ENCODE data around the gene MYH10. TPM values are rescaled to one million over a fixed set of nuclear protein-coding genes. Genes with fewer than 3 reads are reported as not detected.
A peak's percentile ranks its signal among the peaks of the same experiment; 100 is the strongest.

The MYH10 gene
- total RNA-seq, 1 experiment from 2014 or later, result 251 TPM

- no peak overlapping the region for H2BK20ac ChIP-seq (ENCODE audit: low read depth, low read length, poor library complexity, severe bottlenecking)
- H3K23me2 ChIP-seq (ENCODE audit: insufficient read length, low read depth, low read length, poor library complexity, severe bottlenecking), result no peaks in the 10 kb centered on the region
- no peak overlapping the region for H2AK5ac ChIP-seq (ENCODE audit: insufficient read length, low read length)
- no peaks in the 10 kb centered on the region for H3K79me1 ChIP-seq (ENCODE audit: insufficient read depth, low read depth, low read length, poor library complexity, severe bottlenecking)
- no peak overlapping the region for H4K91ac ChIP-seq (ENCODE audit: insufficient read length, low read depth, low read length)
- Mint-ChIP-seq H3K27ac (peak overlapping the region in 1 of 3 experiments; percentile 76; a peak in 1 of 7 replicates), H3K36me3 (ENCODE audit: insufficient read depth in 1 of 3, low read depth in 3 of 3) (peaks cover 16 to 63% (median 52%) of the 10 kb centered on the region in 3 experiments), H3K9me3 (no peaks in the 10 kb centered on the region), H3K27me3 (ENCODE audit: low read depth) (no peaks in the 10 kb centered on the region), H3K4me3 (no peak overlapping the region), H3K4me1 (no peaks in the 10 kb centered on the region)
- no peak overlapping the region for H3K18ac ChIP-seq (ENCODE audit: insufficient read length, low read depth, low read length)
- H2AFZ ChIP-seq (ENCODE audit: low read length), result no peak overlapping the region
- H3K27ac ChIP-seq (ENCODE audit: insufficient read length, low read depth, low read length), result no peak overlapping the region
- H3K4me2 ChIP-seq (ENCODE audit: insufficient read depth, insufficient read length, low read length), result no peak overlapping the region
- H4K8ac ChIP-seq (replicated peaks; ENCODE audit: insufficient read length, low read depth, low read length), result no peak overlapping the region
- no peaks in the 10 kb centered on the region for H3K4me1 ChIP-seq (ENCODE audit: insufficient read depth, low read length)
- no peak overlapping the region for H3K14ac ChIP-seq (ENCODE audit: insufficient read depth, low read length)
- H3K27me3 ChIP-seq (ENCODE audit: insufficient read depth, low read length), result no peaks in the 10 kb centered on the region
- no peak overlapping the region for H2BK5ac ChIP-seq (ENCODE audit: insufficient read length, low read length)
- no peak overlapping the region for H3K56ac ChIP-seq (ENCODE audit: insufficient read length, low read depth, low read length)
- no peak overlapping the region for H3T11ph ChIP-seq (ENCODE audit: low read length)
- H3K9me3 ChIP-seq (ENCODE audit: control insufficient read depth, low read depth, low read length), result no peaks in the 10 kb centered on the region
- no peak for DNase-seq
- no peak overlapping the region for H2BK12ac ChIP-seq (ENCODE audit: insufficient read length, low read depth, low read length)
- no peaks in the 10 kb centered on the region for H4K20me1 ChIP-seq (ENCODE audit: control insufficient read depth, insufficient read depth, insufficient read length)
- no CpG with 5 or more reads among the region's 5 CpGs for WGBS (ENCODE audit: extremely low coverage, insufficient read length, low lambda C conversion rate)
- H3K9ac ChIP-seq (ENCODE audit: extremely low read depth, insufficient read length, low read length), result no peak overlapping the region
- no peak overlapping the region for H4K5ac ChIP-seq (ENCODE audit: insufficient read length, low read depth, low read length)
- H2BK15ac ChIP-seq (ENCODE audit: low read depth, low read length), result no peak overlapping the region
- no peak overlapping the region for H3K23ac ChIP-seq (ENCODE audit: insufficient read length, low read depth, low read length)
- H3K79me2 ChIP-seq (ENCODE audit: insufficient read depth, low read length), result 0 out of 2 replicates have a peak, but pooled peaks cover 1% of the 10 kb centered on the region
- TF ChIP-seq CTCF (conservative IDR thresholded peaks at IDR 0.05), result no peak
- H2BK120ac ChIP-seq (ENCODE audit: low read depth, low read length, poor library complexity, severe bottlenecking), result no peak overlapping the region
- H3K4ac ChIP-seq (ENCODE audit: low read depth, low read length), result no peak overlapping the region
Measured at GRCh38 chr17:8563024-8563776, 67.3 kb downstream of the MYH10 start.
